LNCaP clone FGC (cell line): ENCODE results near the gene SLC35C1.

Experiments
- DNase-seq: peaks from one replicate; pipeline ENCODE4 v3.0.0-alpha.2; 2011; ENCODE audit warnings: low read depth
- H3K4me3 ChIP-seq: 2 replicates; pipeline ENCODE4 v1.5.1; 2011; ENCODE audit warnings: mild to moderate bottlenecking, low read depth, low read length, control low read depth
- TF ChIP-seq, protein P1 (sequence below): IDR thresholded peaks from 2 replicates; pipeline ENCODE4 v1.5.1; 2012; ENCODE audit warnings: mild to moderate bottlenecking; ENCODE audit not compliant: control insufficient read depth, insufficient read depth; ENCODE audit errors: extremely low read depth

SLC35C1 gene

DNA sequence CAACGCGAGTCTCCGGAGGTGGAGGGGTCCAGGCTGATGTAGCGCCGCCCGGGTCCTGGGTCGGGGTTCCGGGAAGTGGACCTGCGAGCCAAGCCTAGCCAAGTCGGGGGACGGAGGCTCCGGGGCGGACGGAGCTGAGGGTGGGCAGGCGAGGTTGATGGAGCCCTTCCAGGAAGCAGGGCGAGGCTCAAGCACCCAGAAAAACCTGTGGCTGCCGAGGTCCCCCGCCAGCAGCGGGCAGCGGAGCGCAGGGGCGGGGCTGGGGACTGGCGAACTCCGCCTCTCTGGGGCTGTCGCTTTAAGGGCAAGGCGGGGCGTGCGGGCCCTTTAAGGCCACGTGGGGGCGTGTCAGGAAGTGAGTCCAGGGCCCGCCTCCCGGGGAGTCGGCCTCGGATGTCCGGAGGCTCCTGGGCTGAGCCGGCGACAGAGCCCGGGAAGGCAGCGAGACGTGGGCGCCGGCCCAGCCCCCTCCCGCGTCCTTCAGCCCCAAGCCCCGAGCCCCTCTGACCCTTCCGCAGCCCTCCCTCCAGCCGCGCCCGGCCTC lies at the start of gene SLC35C1:
Gene SLC35C1 (plus strand): TSS at position 389 of the 544 bp plus-strand sequence. CDS start 653 bp downstream, outside the sequence.
- TF ChIP-seq, protein P1, sequence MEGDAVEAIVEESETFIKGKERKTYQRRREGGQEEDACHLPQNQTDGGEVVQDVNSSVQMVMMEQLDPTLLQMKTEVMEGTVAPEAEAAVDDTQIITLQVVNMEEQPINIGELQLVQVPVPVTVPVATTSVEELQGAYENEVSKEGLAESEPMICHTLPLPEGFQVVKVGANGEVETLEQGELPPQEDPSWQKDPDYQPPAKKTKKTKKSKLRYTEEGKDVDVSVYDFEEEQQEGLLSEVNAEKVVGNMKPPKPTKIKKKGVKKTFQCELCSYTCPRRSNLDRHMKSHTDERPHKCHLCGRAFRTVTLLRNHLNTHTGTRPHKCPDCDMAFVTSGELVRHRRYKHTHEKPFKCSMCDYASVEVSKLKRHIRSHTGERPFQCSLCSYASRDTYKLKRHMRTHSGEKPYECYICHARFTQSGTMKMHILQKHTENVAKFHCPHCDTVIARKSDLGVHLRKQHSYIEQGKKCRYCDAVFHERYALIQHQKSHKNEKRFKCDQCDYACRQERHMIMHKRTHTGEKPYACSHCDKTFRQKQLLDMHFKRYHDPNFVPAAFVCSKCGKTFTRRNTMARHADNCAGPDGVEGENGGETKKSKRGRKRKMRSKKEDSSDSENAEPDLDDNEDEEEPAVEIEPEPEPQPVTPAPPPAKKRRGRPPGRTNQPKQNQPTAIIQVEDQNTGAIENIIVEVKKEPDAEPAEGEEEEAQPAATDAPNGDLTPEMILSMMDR, result 0 out of 2 replicates have a peak, but pooled peaks have one; percentile 19
- peak; percentile 71 for DNase-seq
- H3K4me3 ChIP-seq, result peak within 1 kb of the TSS; percentile 84

DNA sequence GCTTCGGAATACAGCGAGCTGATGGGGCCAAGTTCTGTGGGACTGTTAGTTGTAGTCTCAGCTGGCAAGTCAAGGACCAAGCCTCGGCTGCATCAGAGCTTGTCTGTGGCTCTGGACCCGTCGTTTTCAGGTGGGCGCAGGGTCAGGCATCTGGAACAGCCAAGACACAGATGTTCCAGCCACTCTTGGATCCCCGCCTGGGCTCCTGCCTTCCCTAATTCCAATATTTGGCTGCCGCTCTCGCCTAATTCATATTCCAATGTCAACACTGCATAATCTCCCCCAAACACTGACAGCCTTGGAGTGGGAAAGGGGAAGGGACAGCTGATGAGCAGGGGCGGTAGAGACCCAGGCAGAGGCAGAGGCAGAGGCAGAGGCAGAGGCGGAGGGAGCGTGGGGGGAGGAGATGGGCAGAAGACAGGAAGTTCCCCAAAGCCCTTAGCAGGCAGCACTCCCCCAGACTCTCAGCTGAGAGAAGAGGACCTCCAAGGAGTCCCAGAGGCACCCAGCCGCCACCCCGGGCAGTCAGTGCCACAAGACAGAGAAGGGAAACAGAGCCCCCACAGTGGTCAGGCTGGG lies 49.6 kb upstream of the SLC35C1 start:
- no peak overlapping the region for H3K4me3 ChIP-seq
- no peak for DNase-seq
- TF ChIP-seq, protein P1, result no peak

DNA sequence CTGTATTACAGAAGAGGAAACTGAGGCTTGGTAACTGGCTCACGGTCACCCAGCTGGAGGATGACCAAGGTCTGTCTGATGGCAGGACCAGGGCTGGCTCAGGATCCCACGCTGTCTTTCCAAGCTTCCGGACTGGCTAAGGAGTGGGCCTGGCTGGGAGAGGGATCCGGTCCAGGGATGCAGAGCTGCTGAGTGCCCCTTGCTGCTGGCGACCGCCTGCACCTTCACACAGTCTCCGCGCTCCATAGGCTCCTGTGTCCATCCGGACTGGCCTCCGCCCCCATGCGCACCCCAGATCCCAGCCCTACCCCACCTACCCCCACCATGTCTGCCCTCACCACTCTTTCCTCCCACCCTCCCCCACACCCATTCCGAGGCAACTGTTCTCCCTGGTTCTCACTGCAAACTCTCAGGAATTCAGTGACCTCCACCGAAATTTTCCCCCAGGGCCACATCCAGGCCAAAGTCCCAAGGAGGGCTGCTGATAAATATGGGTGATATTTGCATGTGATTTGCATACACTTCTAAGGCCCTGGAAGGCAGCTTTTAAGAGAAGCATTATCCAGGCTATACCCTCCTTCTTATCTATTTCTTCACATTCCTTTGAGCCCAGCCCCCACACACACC lies 48.5 kb upstream of the SLC35C1 start:
- no peak overlapping the region for H3K4me3 ChIP-seq
- DNase-seq, result no peak
- TF ChIP-seq, protein P1, result no peak

DNA sequence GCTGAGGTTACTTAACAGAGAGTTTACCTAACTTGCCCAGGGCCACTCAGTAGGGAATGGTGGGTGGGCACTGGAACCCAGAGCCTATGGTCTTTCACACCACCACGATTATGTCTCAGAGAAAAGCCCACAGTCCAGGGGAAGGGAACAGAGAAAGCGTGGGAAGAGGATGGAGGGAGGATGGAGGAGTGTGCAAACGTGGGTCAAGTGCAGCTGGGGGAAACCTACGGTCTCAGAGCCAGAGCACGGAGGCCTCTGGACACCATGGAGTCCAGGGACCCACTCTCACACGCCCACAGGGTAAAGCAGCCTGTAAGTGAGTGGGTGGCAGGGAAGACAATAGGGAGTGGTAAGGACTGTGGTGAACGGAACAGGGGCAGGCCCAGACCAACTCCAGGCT lies 47.3 kb upstream of the SLC35C1 start:
- no peak overlapping the region for H3K4me3 ChIP-seq
- TF ChIP-seq, protein P1, result no peak
- DNase-seq, result no peak

DNA sequence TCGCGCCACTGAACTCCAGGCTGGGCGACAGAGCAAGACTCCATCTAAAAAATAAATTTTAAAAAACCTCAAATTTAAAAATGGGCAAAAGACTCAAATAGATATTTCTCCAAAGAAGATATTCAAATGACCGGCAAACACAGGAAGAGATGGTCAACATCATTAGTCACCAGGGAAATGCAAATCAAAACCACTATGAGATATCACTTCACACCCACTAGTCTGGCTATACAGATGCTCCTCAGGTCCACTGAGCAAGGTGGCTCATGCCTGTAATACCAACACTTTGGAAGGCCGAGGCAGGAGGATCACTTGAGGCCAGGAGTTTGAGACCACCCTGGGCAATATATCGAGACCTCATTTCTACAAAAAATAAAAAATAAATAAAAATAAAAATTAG lies 43.3 kb upstream of the SLC35C1 start:
- TF ChIP-seq, protein P1, result no peak
- DNase-seq, result no peak
- no peak overlapping the region for H3K4me3 ChIP-seq

DNA sequence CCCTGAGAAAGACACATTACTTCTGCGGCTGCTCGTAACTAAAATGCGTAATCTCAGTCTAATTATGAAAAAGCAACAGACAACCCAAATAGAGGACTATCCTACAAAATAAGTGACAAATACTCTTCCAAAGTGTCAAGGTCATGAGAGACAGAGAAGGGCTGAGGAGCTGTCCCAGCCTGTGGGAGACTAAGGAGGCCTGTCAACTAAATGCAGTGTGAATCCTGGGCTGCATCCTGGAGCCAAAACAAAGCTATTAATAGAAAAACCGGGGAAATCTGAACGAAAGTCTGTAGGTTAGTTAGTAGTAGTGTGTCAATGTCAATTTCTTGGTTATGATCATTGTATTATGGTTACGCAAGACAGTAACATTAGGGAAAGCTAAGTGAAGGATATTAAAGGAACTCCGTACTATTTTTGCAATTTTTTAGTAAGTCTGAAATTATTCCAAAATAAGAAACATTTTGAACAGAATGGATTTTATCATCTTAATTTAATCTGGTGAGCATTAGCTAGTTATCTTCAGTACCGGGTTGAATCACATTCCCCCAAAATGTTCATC lies 39.8 kb upstream of the SLC35C1 start:
- TF ChIP-seq, protein P1, result no peak
- DNase-seq, result no peak

DNA sequence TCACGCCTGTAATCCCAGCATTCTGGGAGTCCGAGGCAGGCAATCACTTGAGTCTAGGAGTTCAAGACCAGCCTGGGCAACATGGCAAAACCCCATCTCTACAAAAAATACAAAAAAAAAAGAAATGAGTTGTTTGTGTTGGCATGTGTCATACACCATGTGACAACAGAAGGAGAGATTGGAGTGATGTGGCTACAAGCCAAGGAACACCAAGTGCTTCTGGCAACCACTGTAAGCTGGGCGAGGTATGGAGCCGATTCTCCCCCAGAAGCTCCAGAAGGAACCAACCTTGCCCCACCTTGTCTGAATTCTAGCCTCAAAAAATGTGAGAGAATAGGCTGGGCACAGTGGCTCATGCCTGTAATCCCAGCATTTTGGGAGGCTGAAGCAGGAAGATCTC lies 39.1 kb upstream of the SLC35C1 start:
- H3K4me3 ChIP-seq, result no peak overlapping the region
- TF ChIP-seq, protein P1, result no peak
- peak; percentile 64 for DNase-seq

More for the DNA sequence above, 39.8 kb upstream of the SLC35C1 start:
- no peak overlapping the region for H3K4me3 ChIP-seq
